Smooth muscle cell (in vitro differentiated cells): ENCODE results near the gene GNG7. TPM values are rescaled to one million over a fixed set of nuclear protein-coding genes. Genes with fewer than 3 reads are reported as not detected.

Experiments
- DNase-seq: peaks from one replicate; lab custom pipeline; 2025; ENCODE audit not compliant: unreplicated experiment; lab: John Stamatoyannopoulos, UW
- H2AFZ ChIP-seq: fragments of 200-600 bp; sonication (generic); 2 replicates; pipeline ENCODE4 v1.6.0; 2016; ENCODE audit warnings: antibody characterized with exemption, low read depth, mild to moderate bottlenecking
- H3F3A ChIP-seq: fragments of 200-600 bp; sonication (generic); 2 replicates; pipeline ENCODE4 v1.6.0; 2017; ENCODE audit warnings: antibody characterized with exemption, low read depth
- H3K27ac ChIP-seq: fragments of 200-600 bp; sonication (generic); 2 replicates; pipeline ENCODE4 v1.5.1; 2016; ENCODE audit warnings: low read depth, mild to moderate bottlenecking
- H3K27me3 ChIP-seq: fragments of 200-600 bp; sonication (generic); 2 replicates; pipeline ENCODE4 v1.6.1; 2016; ENCODE audit warnings: low read depth, mild to moderate bottlenecking
- H3K36me3 ChIP-seq: fragments of 200-600 bp; sonication (generic); 2 replicates; pipeline ENCODE4 v1.5.1; 2016; ENCODE audit warnings: low read depth
- H3K4me1 ChIP-seq: fragments of 200-600 bp; sonication (generic); 2 replicates; pipeline ENCODE4 v1.5.1; 2016; ENCODE audit warnings: low read depth
- H3K4me2 ChIP-seq: fragments of 200-600 bp; sonication (generic); 2 replicates; pipeline ENCODE4 v1.6.0; 2016; ENCODE audit warnings: mild to moderate bottlenecking
- H3K4me3 ChIP-seq: fragments of 200-600 bp; sonication (generic); 2 replicates; pipeline ENCODE4 v1.5.1; 2016; ENCODE audit warnings: mild to moderate bottlenecking
- H3K79me2 ChIP-seq: fragments of 200-600 bp; sonication (generic); 2 replicates; pipeline ENCODE4 v1.6.0; 2016; ENCODE audit warnings: low read depth, mild to moderate bottlenecking
- H3K9ac ChIP-seq: fragments of 200-600 bp; sonication (generic); 2 replicates; pipeline ENCODE4 v1.6.0; 2016; ENCODE audit warnings: low read depth
- H3K9me3 ChIP-seq: fragments of 200-600 bp; sonication (generic); replicated peaks from 2 replicates; pipeline ENCODE4 v1.5.1; 2016; ENCODE audit warnings: low read depth
- H4K20me1 ChIP-seq: fragments of 200-600 bp; sonication (generic); 2 replicates; pipeline ENCODE4 v1.6.0; 2016; ENCODE audit warnings: low read depth
- CTCF ChIP-seq: fragments of 200-600 bp; sonication (generic); IDR thresholded peaks from 2 replicates; pipeline ENCODE4 v1.5.1; 2017; ENCODE audit warnings: borderline replicate concordance, mild to moderate bottlenecking, antibody characterized with exemption; ENCODE audit not compliant: insufficient read depth, poor library complexity, severe bottlenecking
- WGBS: methylation state at CpG from one replicate; pipeline ENCODE4 v1.1.7; 2016; ENCODE audit warnings: low lambda C conversion rate; 5-methylcytosine and 5-hydroxymethylcytosine counted together
- polyA plus RNA-seq: library from polyadenylated mRNA; unstranded; fragments of >200 nt; fragmentation: Nextera tagmentation; extraction: Ambion mirVana; gene quantifications from 2 replicates; pipeline ENCODE4 v1.2.1, GENCODE V29; 2016
- total RNA-seq: library from RNA; depleted of rRNA; stranded (reverse); fragments of >200 nt; gene quantifications from 2 replicates; pipeline ENCODE4 v1.2.3, GENCODE V29; 2014

GNG7 gene
- total and polyA plus RNA-seq, 2 experiments from 2014 or later = 1.7 to 2.6 TPM

GRCh38 chr19:2634228-2634951 lies 68.1 kb downstream of the GNG7 start:
- no peak overlapping the region for H2AFZ ChIP-seq
- no peak overlapping the region for H3K4me3 ChIP-seq
- H4K20me1 ChIP-seq = no peaks in the 10 kb centered on the region
- 81% methylated on average over 28 of the region's 28 CpGs for WGBS
- DNase-seq = no peak
- H3K27me3 ChIP-seq = no peaks in the 10 kb centered on the region
- no peaks in the 10 kb centered on the region for H3F3A ChIP-seq
- H3K4me1 ChIP-seq = peaks cover 4% of the 10 kb centered on the region
- no peaks in the 10 kb centered on the region for H3K9me3 ChIP-seq
- H3K79me2 ChIP-seq = no peaks in the 10 kb centered on the region
- H3K4me2 ChIP-seq = no peak overlapping the region
- no peak for TF ChIP-seq CTCF
- H3K27ac ChIP-seq = no peak overlapping the region
- no peaks in the 10 kb centered on the region for H3K36me3 ChIP-seq
- no peak overlapping the region for H3K9ac ChIP-seq

GRCh38 chr19:2633693-2634075 lies 68.8 kb downstream of the GNG7 start:
- H3K9me3 ChIP-seq = no peaks in the 10 kb centered on the region
- H3K9ac ChIP-seq = no peak overlapping the region
- H3K27ac ChIP-seq = no peak overlapping the region
- DNase-seq = no peak
- H3K4me1 ChIP-seq = peaks cover 4% of the 10 kb centered on the region
- no peak overlapping the region for H3K4me3 ChIP-seq
- no peaks in the 10 kb centered on the region for H3K36me3 ChIP-seq
- H4K20me1 ChIP-seq = no peaks in the 10 kb centered on the region
- no peak overlapping the region for H3K4me2 ChIP-seq
- no peaks in the 10 kb centered on the region for H3F3A ChIP-seq
- no peaks in the 10 kb centered on the region for H3K27me3 ChIP-seq
- no peak overlapping the region for H2AFZ ChIP-seq
- H3K79me2 ChIP-seq = no peaks in the 10 kb centered on the region
- TF ChIP-seq CTCF = no peak
- 92% methylated on average over 12 of the region's 12 CpGs for WGBS

GRCh38 chr19:2631213-2631821 lies 71.2 kb downstream of the GNG7 start:
- H3K4me2 ChIP-seq = no peak overlapping the region
- no peaks in the 10 kb centered on the region for H3K79me2 ChIP-seq
- no peak overlapping the region for H2AFZ ChIP-seq
- H3K4me3 ChIP-seq = no peak overlapping the region
- H3K9me3 ChIP-seq = no peaks in the 10 kb centered on the region
- no peaks in the 10 kb centered on the region for H3K36me3 ChIP-seq
- DNase-seq = no peak
- TF ChIP-seq CTCF = no peak
- H3K9ac ChIP-seq = no peak overlapping the region
- WGBS = 91% methylated on average over 4 of the region's 4 CpGs
- no peaks in the 10 kb centered on the region for H4K20me1 ChIP-seq
- H3K4me1 ChIP-seq = no peaks in the 10 kb centered on the region
- H3K27me3 ChIP-seq = no peaks in the 10 kb centered on the region
- H3F3A ChIP-seq = no peaks in the 10 kb centered on the region
- no peak overlapping the region for H3K27ac ChIP-seq
